ENCODE measurements around the gene ZNF319.

- TF ChIP-seq POLR2A (IDR thresholded peaks at IDR 0.05) (no peak), CTCF (IDR thresholded peaks at IDR 0.05) (no peak)
These were observed 49.1 kb downstream of the ZNF319 start for GRCh38 chr16:57951204-57951960.
